Cardiac septum (tissue), 1 donor: ENCODE measurements around the gene RNF130. TPM values are rescaled to one million over a fixed set of nuclear protein-coding genes. Genes with fewer than 3 reads are reported as not detected.

Experiments used
- DNase-seq: peaks from one replicate; pipeline ENCODE4 v3.0.0-alpha.2; 2020; ENCODE audit warnings: low spot score
- intact Hi-C: fragments of 100-400 bp; cut with DNase I; formaldehyde crosslinking; loops from one replicate; pipeline ENCODE4 v1.14.0; 2022
- long read RNA-seq: library from polyadenylated mRNA; unstranded; transcript quantifications from one replicate; pipeline ENCODE4 v2.0.0, GENCODE V29; 2021
- total RNA-seq: library from RNA; stranded (reverse); fragmentation: NEBNext Ultra II Directional; extraction: Animal tissue kit (Norgen Biotek cat#: 25700); gene quantifications from one replicate; pipeline ENCODE4 v1.2.1, GENCODE V29; 2021
- donor health status: DM: no; HTN: no; CAD: no.

The RNF130 gene
- total RNA-seq: 33.7 TPM
- long read RNA-seq, full-length matches to known transcripts: 91 of 105 reads
- long read RNA-seq, partial matches to known transcripts: 8 of 105 reads
- long read RNA-seq, other reads (novel, unspliced or antisense): 6 of 105 reads

GRCh38 chr5:180071531-180072255, at the start of gene RNF130:
Gene RNF130, minus strand, starts transcription at chr5:180071759. Its CDS starts 57 bp downstream, at chr5:180071702.
- peak; percentile 97 for DNase-seq
- intact Hi-C loops: loop anchor here (5.0 kb wide), 1 partner anchor 164 kb away; the partner anchor contains the start of gene TBC1D9B

- DNase-seq: peak; percentile 74
- intact Hi-C loops: no loop called here
Observed at GRCh38 chr5:180120237-180121101, 48.9 kb upstream of the RNF130 start.

GRCh38 chr5:180119903-180120236, 48.3 kb upstream of the RNF130 start:
- intact Hi-C loops: no loop called here
- DNase-seq: no peak

GRCh38 chr5:180119031-180119902, 47.7 kb upstream of the RNF130 start:
- intact Hi-C loops: no loop called here
- DNase-seq: peak; percentile 56

- intact Hi-C loops: no loop called here
Observed at GRCh38 chr5:180118391-180118791, 46.8 kb upstream of the RNF130 start.

GRCh38 chr5:180117000-180117725, 45.6 kb upstream of the RNF130 start:
- DNase-seq: no peak

More at GRCh38 chr5:180118391-180118791, 46.8 kb upstream of the RNF130 start:
- DNase-seq: peak; percentile 64

GRCh38 chr5:180116077-180116999, 44.8 kb upstream of the RNF130 start:
- peak; percentile 55 for DNase-seq
- intact Hi-C loops: no loop called here

More at GRCh38 chr5:180117000-180117725, 45.6 kb upstream of the RNF130 start:
- intact Hi-C loops: no loop called here

- intact Hi-C loops: no loop called here
- peak; percentile 67 for DNase-seq
Observed at GRCh38 chr5:180115326-180116076, 43.9 kb upstream of the RNF130 start.

GRCh38 chr5:180114304-180115003, 42.9 kb upstream of the RNF130 start:
- intact Hi-C loops: no loop called here
- peak; percentile 57 for DNase-seq

- intact Hi-C loops: no loop called here
- DNase-seq: peak; percentile 35
Observed at GRCh38 chr5:180113660-180114303, 42.2 kb upstream of the RNF130 start.

GRCh38 chr5:180112181-180112861, 40.8 kb upstream of the RNF130 start:
- intact Hi-C loops: no loop called here
- peak; percentile 51 for DNase-seq

GRCh38 chr5:180111273-180112002, 39.9 kb upstream of the RNF130 start:
- DNase-seq: peak; percentile 19
- intact Hi-C loops: no loop called here

- intact Hi-C loops: no loop called here
- DNase-seq: peak; percentile 12
Observed at GRCh38 chr5:180109920-180110319, 38.4 kb upstream of the RNF130 start.

GRCh38 chr5:180107005-180107404, 35.4 kb upstream of the RNF130 start:
- intact Hi-C loops: no loop called here
- DNase-seq: no peak

- intact Hi-C loops: no loop called here
- DNase-seq: peak; percentile 26
Observed at GRCh38 chr5:180105827-180106312, 34.3 kb upstream of the RNF130 start.
